Measurements from ENCODE around the gene PDE4B. TPM values are rescaled to one million over a fixed set of nuclear protein-coding genes. Genes with fewer than 3 reads are reported as not detected.

PDE4B gene
- total and polyA plus RNA-seq, 2 of the 13 experiments (the other 11 are each of a cell fraction or from before 2014, with no cell fraction given), result not detected

DNA sequence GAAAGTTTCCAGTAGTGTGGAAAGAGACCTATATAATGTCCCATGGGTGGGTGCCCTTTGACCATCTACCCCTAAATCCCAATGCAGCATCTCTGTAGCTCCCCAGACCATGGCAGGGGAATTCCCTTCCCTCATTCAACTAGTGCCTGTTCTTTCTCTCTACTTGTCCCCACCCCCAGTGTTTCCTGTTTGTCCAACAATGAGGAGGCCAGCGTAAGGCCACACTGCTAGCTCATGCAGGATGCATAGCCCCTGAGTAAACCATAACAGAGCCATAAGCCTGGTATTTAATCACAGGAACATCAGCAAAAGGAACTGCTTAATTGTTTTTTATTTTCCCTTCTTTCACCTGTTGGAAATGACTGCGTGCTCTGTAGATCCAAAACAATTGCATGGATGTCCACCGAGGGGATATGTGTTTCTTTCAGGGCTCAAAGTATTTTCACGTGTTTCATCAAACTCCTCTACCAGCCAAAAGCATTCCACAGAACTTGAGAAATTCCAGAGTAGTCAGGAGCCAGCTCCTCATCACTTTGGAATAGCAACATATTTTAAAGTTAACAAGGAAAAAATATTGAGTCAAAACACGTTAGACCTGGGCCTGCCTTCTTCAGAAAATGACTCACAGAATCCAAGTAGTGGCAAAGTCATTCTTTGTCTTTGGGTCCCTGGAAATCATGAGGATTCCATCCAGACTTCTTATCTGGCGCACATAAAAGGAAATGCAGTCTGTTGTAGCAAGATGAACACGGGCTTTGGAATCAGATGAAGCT is 578.7 kb downstream of the PDE4B start:
- BruUV-seq (replicated peaks), result no TSS peak
- TF ChIP-seq, protein P1, sequence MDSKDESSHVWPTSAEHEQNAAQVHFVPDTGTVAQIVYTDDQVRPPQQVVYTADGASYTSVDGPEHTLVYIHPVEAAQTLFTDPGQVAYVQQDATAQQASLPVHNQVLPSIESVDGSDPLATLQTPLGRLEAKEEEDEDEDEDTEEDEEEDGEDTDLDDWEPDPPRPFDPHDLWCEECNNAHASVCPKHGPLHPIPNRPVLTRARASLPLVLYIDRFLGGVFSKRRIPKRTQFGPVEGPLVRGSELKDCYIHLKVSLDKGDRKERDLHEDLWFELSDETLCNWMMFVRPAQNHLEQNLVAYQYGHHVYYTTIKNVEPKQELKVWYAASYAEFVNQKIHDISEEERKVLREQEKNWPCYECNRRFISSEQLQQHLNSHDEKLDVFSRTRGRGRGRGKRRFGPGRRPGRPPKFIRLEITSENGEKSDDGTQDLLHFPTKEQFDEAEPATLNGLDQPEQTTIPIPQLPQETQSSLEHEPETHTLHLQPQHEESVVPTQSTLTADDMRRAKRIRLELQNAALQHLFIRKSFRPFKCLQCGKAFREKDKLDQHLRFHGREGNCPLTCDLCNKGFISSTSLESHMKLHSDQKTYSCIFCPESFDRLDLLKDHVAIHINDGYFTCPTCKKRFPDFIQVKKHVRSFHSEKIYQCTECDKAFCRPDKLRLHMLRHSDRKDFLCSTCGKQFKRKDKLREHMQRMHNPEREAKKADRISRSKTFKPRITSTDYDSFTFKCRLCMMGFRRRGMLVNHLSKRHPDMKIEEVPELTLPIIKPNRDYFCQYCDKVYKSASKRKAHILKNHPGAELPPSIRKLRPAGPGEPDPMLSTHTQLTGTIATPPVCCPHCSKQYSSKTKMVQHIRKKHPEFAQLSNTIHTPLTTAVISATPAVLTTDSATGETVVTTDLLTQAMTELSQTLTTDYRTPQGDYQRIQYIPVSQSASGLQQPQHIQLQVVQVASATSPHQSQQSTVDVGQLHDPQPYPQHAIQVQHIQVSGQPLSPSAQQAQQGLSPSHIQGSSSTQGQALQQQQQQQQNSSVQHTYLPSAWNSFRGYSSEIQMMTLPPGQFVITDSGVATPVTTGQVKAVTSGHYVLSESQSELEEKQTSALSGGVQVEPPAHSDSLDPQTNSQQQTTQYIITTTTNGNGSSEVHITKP (CRISPR knock-in tag; IDR thresholded peaks at IDR 0.05; ENCODE audit: low read depth), result no peak
- TF ChIP-seq NFE2L2 (IDR thresholded peaks at IDR 0.05; ENCODE audit: low read length), result no peak
- no peak for TF ChIP-seq WIZ (CRISPR knock-in tag; IDR thresholded peaks at IDR 0.05)
- TF ChIP-seq MTA1 (CRISPR knock-in tag; IDR thresholded peaks at IDR 0.05; ENCODE audit: borderline replicate concordance), result no peak
- TF ChIP-seq SRSF1 (optimal IDR thresholded peaks at IDR 0.05; ENCODE audit: low read depth, low read length), result no peak
- TF ChIP-seq, protein P2, sequence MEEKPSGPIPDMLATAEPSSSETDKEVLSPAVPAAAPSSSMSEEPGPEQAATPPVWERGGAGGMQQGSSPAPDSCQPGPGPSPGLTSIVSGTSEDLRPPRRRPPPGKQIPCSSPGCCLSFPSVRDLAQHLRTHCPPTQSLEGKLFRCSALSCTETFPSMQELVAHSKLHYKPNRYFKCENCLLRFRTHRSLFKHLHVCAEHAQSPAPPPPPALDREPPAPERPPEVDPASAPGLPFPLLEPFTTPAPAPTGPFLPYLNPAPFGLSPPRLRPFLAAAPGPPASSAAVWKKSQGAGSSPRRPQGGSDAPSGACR (CRISPR knock-in tag; IDR thresholded peaks at IDR 0.05), result no peak
- TF ChIP-seq, protein P3, sequence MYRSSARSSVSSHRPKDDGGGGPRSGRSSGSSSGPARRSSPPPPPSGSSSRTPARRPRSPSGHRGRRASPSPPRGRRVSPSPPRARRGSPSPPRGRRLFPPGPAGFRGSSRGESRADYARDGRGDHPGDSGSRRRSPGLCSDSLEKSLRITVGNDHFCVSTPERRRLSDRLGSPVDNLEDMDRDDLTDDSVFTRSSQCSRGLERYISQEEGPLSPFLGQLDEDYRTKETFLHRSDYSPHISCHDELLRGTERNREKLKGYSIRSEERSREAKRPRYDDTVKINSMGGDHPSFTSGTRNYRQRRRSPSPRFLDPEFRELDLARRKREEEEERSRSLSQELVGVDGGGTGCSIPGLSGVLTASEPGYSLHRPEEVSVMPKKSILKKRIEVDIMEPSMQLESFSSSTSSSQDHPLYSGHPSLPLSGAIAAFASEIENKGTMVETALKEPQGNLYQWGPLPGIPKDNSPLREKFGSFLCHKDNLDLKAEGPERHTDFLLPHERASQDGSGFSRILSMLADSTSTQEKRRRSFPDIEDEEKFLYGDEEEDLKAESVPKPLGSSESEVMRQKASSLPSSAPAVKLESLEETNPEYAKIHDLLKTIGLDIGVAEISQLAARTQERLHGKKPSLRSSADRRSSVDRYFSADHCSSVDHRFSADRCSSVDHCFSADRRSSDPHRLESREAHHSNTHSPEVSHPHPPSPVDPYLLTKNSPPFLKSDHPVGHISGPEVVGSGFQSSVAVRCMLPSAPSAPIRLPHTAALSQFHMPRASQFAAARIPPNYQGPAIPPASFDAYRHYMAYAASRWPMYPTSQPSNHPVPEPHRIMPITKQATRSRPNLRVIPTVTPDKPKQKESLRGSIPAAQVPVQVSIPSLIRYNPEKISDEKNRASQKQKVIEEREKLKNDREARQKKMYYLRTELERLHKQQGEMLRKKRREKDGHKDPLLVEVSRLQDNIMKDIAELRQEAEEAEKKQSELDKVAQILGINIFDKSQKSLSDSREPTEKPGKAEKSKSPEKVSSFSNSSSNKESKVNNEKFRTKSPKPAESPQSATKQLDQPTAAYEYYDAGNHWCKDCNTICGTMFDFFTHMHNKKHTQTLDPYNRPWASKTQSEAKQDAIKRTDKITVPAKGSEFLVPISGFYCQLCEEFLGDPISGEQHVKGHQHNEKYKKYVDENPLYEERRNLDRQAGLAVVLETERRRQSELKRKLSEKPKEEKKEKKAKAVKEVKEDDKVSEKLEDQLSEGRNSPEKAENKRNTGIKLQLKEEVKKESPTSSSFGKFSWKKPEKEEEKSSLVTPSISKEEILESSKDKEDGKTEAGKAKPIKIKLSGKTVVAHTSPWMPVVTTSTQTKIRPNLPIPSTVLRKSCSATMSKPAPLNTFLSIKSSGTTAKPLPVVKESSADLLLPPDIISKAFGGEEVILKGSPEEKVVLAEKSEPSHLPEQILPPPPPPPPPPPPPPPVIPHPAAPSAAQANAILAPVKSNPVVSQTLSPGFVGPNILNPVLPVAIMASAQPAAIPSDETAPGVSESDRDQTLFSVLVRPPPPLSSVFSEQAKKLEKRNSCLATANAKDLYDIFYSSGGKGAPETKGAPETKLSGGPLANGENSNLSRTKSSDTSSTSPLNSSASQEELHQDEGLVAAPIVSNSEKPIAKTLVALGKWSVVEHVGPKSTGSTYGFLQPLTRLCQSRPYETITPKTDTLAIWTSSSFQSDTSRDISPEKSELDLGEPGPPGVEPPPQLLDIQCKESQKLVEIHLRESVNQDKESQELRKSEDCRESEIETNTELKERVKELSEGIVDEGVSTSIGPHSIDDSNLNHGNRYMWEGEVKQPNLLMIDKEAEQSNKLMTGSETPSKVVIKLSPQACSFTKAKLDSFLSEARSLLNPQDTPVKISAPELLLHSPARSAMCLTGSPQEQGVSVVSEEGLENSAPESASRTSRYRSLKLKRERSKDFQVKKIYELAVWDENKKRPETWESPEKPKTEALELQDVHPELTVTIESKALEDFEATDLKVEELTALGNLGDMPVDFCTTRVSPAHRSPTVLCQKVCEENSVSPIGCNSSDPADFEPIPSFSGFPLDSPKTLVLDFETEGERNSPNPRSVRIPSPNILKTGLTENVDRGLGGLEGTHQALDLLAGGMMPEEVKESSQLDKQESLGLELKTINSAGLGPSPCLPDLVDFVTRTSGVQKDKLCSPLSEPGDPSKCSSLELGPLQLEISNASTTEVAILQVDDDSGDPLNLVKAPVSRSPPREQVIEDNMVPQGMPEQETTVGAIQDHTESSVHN (CRISPR knock-in tag; IDR thresholded peaks at IDR 0.05), result no peak
- no peak for TF ChIP-seq SIN3B (IDR thresholded peaks at IDR 0.05; ENCODE audit: low read length)
- TF ChIP-seq IKZF1 (IDR thresholded peaks at IDR 0.05), result no peak

More for the DNA sequence above, 578.7 kb downstream of the PDE4B start:
- POLR2A ChIA-PET, result no interaction called here
- Histone ChIP-seq H3K27ac (ENCODE audit: extremely low read length, insufficient read depth, low read length) (no peak overlapping the region), H3K79me2 (ENCODE audit: insufficient read depth, low read length) (no peaks in the 10 kb centered on the region), H3K9ac (ENCODE audit: insufficient read depth, low read depth, low read length) (no peak overlapping the region), H3K4me3 (replicated peaks in 1 of 3; ENCODE audit: insufficient read depth in 1 of 3, low read depth in 2 of 3, low read length in 3 of 3) (no peak overlapping the region), H4K20me1 (ENCODE audit: insufficient read depth, low read length) (no peaks in the 10 kb centered on the region), H3K27me3 (ENCODE audit: control insufficient read depth in 1 of 2, insufficient read depth in 2 of 2, low read length in 2 of 2) (peaks cover 0 to 1% of the 10 kb centered on the region in 2 experiments; a peak in 1 of 5 replicates), H3K9me3 (ENCODE audit: low read length) (no peaks in the 10 kb centered on the region), H2AFZ (ENCODE audit: low read length) (no peak overlapping the region), H3K36me3 (replicated peaks in 1 of 2; ENCODE audit: control insufficient read depth in 1 of 2, insufficient read depth in 2 of 2, low read length in 2 of 2) (no peaks in the 10 kb centered on the region), H3K4me2 (ENCODE audit: low read depth, low read length) (no peak overlapping the region), H3K4me1 (ENCODE audit: insufficient read depth, low read length) (no peaks in the 10 kb centered on the region)
- in situ Hi-C loops (cut with HindIII; ENCODE audit: extremely low pct_ligation_motif_present, low pct_unique_long_range_greater_than_20kb), result no loop called here
- CTCF ChIA-PET (ENCODE audit: low intra/inter-chr PET ratio, low total read pairs), result no interaction called here
- ATAC-seq, result no peak
- FAIRE-seq, result no peak
- no peak for DNase-seq (ENCODE audit: low spot score)
- WGBS (ENCODE audit: low lambda C conversion rate), result 7% methylated on average over 7 of the region's 7 CpGs
- intact Hi-C loops (cut with micrococcal nuclease; ENCODE audit: unreplicated experiment), result no loop called here

Measured in HepG2 (cell line).